HG03196 (cell line): ENCODE results near the gene RIMBP2.

ENCODE experiments used
- ATAC-seq: cut with Tn5 transposase; IDR thresholded peaks from one replicate; pipeline ENCODE4 v1.9.1; 2021; ENCODE audit not compliant: unreplicated experiment

Gene RIMBP2

GRCh38 chr12:130474599-130475269 lies 241.4 kb downstream of the RIMBP2 start:
- ATAC-seq: no peak

- ATAC-seq: no peak
Measured at GRCh38 chr12:130473266-130473665, 242.8 kb downstream of the RIMBP2 start.

GRCh38 chr12:130470969-130471368 lies 245.1 kb downstream of the RIMBP2 start:
- no peak for ATAC-seq

GRCh38 chr12:130469552-130469951 lies 246.5 kb downstream of the RIMBP2 start:
- ATAC-seq: no peak

- no peak for ATAC-seq
Measured at GRCh38 chr12:130468700-130469245, 247.3 kb downstream of the RIMBP2 start.

GRCh38 chr12:130468186-130468585 lies 247.9 kb downstream of the RIMBP2 start:
- ATAC-seq: no peak

GRCh38 chr12:130465626-130466025 lies 250.5 kb downstream of the RIMBP2 start:
- no peak for ATAC-seq

GRCh38 chr12:130465046-130465445 lies 251.1 kb downstream of the RIMBP2 start:
- ATAC-seq: no peak

GRCh38 chr12:130463818-130464670 lies 252.1 kb downstream of the RIMBP2 start:
- no peak for ATAC-seq

- no peak for ATAC-seq
Measured at GRCh38 chr12:130463275-130463658, 252.8 kb downstream of the RIMBP2 start.

GRCh38 chr12:130462558-130463274 lies 253.4 kb downstream of the RIMBP2 start:
- ATAC-seq: no peak

- ATAC-seq: no peak
Measured at GRCh38 chr12:130461839-130462557, 254.1 kb downstream of the RIMBP2 start.

- no peak for ATAC-seq
Measured at GRCh38 chr12:130461447-130461815, 254.7 kb downstream of the RIMBP2 start.

- no peak for ATAC-seq
Measured at GRCh38 chr12:130460611-130461446, 255.3 kb downstream of the RIMBP2 start.

GRCh38 chr12:130459916-130460315 lies 256.2 kb downstream of the RIMBP2 start:
- no peak for ATAC-seq

GRCh38 chr12:130458341-130458740 lies 257.8 kb downstream of the RIMBP2 start:
- no peak for ATAC-seq

GRCh38 chr12:130457215-130457614 lies 258.9 kb downstream of the RIMBP2 start:
- no peak for ATAC-seq

GRCh38 chr12:130456375-130457199 lies 259.5 kb downstream of the RIMBP2 start:
- ATAC-seq: no peak

GRCh38 chr12:130455161-130455560 lies 260.9 kb downstream of the RIMBP2 start:
- ATAC-seq: no peak
